Uterus (tissue), 2 donors: ENCODE data around the gene ETHE1.

Source experiments
- POLR2A ChIP-seq, 2 donors: fragments of 450-650 bp; IDR thresholded peaks; one replicate each; pipeline ENCODE4 v1.6.1; 2016; ENCODE audit warnings: antibody characterized with exemption in 2 of 2, mild to moderate bottlenecking in 1 of 2, moderate library complexity in 1 of 2
- TF ChIP-seq, protein P1 (sequence below), 4 experiments: fragments of 200-600 bp in 2 of 4; fragments of 450-650 bp in 2 of 4; sonication (generic) in 2 of 4; IDR thresholded peaks; one replicate each; pipeline ENCODE4 v1.5.1; 2016 to 2019; ENCODE audit warnings: antibody characterized with exemption in 4 of 4, mild to moderate bottlenecking in 2 of 4, moderate library complexity in 1 of 4

DNA sequence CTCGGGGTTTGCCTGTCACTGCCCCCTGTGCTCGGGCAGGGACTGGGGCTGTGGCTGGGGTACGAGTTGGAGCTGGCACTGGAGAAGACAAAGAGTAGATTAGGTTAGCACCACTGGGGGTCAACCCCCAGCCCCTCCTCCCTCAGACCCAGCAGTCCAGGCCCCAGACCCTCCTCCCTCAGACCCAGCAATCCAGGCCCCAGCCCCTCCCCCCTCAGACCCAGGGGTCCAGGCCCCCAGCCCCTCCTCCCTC is 25.1 kb upstream of the ETHE1 start:
- TF ChIP-seq, protein P1, sequence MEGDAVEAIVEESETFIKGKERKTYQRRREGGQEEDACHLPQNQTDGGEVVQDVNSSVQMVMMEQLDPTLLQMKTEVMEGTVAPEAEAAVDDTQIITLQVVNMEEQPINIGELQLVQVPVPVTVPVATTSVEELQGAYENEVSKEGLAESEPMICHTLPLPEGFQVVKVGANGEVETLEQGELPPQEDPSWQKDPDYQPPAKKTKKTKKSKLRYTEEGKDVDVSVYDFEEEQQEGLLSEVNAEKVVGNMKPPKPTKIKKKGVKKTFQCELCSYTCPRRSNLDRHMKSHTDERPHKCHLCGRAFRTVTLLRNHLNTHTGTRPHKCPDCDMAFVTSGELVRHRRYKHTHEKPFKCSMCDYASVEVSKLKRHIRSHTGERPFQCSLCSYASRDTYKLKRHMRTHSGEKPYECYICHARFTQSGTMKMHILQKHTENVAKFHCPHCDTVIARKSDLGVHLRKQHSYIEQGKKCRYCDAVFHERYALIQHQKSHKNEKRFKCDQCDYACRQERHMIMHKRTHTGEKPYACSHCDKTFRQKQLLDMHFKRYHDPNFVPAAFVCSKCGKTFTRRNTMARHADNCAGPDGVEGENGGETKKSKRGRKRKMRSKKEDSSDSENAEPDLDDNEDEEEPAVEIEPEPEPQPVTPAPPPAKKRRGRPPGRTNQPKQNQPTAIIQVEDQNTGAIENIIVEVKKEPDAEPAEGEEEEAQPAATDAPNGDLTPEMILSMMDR (IDR thresholded peaks at IDR 0.05), result no peak
- no peak for TF ChIP-seq POLR2A (IDR thresholded peaks at IDR 0.05)
